ENCODE data around the gene CDYL.
"Not testable (repeated sequence)": the region's sequence is repeated elsewhere in the genome, so short reads cannot be mapped to it uniquely, and the experiment has no call there.

The CDYL gene

GRCh38 chr6:4848382-4849068, 72.3 kb downstream of the CDYL start:
- no peak for DNase-seq

- no peak for DNase-seq
These were observed 73.2 kb downstream of the CDYL start for GRCh38 chr6:4849226-4850022.

- DNase-seq, result no peak
These were observed 74.8 kb downstream of the CDYL start for GRCh38 chr6:4851035-4851434.

GRCh38 chr6:4852186-4852585, 76.0 kb downstream of the CDYL start:
- DNase-seq, result not testable (repeated sequence)

GRCh38 chr6:4852938-4853337, 76.7 kb downstream of the CDYL start:
- no peak for DNase-seq

- no peak for DNase-seq
These were observed 77.1 kb downstream of the CDYL start for GRCh38 chr6:4853349-4853748.

GRCh38 chr6:4853782-4854511, 77.7 kb downstream of the CDYL start:
- DNase-seq, result no peak

- no peak for DNase-seq
These were observed 80.6 kb downstream of the CDYL start for GRCh38 chr6:4856785-4857184.

GRCh38 chr6:4858194-4859015, 82.2 kb downstream of the CDYL start:
- no peak for DNase-seq

- no peak for DNase-seq
These were observed 84.2 kb downstream of the CDYL start for GRCh38 chr6:4860387-4860786.

- DNase-seq, result no peak
These were observed 85.4 kb downstream of the CDYL start for GRCh38 chr6:4861564-4861963.

- DNase-seq, result no peak
These were observed 88.3 kb downstream of the CDYL start for GRCh38 chr6:4864519-4864918.

- not testable (repeated sequence) for DNase-seq
These were observed 88.8 kb downstream of the CDYL start for GRCh38 chr6:4865006-4865405.

GRCh38 chr6:4870821-4871494, 94.8 kb downstream of the CDYL start:
- no peak for DNase-seq

- no peak for DNase-seq
These were observed 95.6 kb downstream of the CDYL start for GRCh38 chr6:4871825-4872224.

GRCh38 chr6:4872841-4873240, 96.6 kb downstream of the CDYL start:
- DNase-seq, result no peak

- no peak for DNase-seq
These were observed 97.7 kb downstream of the CDYL start for GRCh38 chr6:4873928-4874327.

GRCh38 chr6:4879741-4880275, 103.6 kb downstream of the CDYL start:
- no peak for DNase-seq

- no peak for DNase-seq
These were observed 104.2 kb downstream of the CDYL start for GRCh38 chr6:4880363-4880762.

- DNase-seq, result no peak
These were observed 107.1 kb downstream of the CDYL start for GRCh38 chr6:4883298-4883697.

GRCh38 chr6:4884646-4885340, 108.6 kb downstream of the CDYL start:
- DNase-seq, result no peak

All from stimulated activated CD4-positive, alpha-beta T cell treated with anti-CD3 and anti-CD28 coated beads, Interleukin-2, amount 100 ng/mL, for 48 hours (primary cell).